ENCODE data around the gene ST6GALNAC5.

- TF ChIP-seq CTCF (IDR thresholded peaks at IDR 0.05; ENCODE audit: extremely low read depth in 1 of 2, insufficient read depth in 1 of 2, low read depth in 1 of 2, low read length in 2 of 2) (no peak), POLR2A (IDR thresholded peaks at IDR 0.05; ENCODE audit: low read depth, low read length) (no peak), MYC (IDR thresholded peaks at IDR 0.05; ENCODE audit: low read depth, low read length) (no peak), EZH2 (IDR thresholded peaks at IDR 0.05; ENCODE audit: borderline replicate concordance, low read depth, low read length, severe bottlenecking) (no peak)
Measured at GRCh38 chr1:76919085-76919484, 51.8 kb downstream of the ST6GALNAC5 start.

All from endothelial cell of umbilical vein (primary cell).